HG02798 (cell line): Measurements from ENCODE around the gene ANKRD33.
A peak's percentile ranks its signal among the peaks of the same experiment; 100 is the strongest.

Source experiments
- ATAC-seq: cut with Tn5 transposase; IDR thresholded peaks from one replicate; pipeline ENCODE4 v1.9.1; 2021; ENCODE audit warnings: mild to moderate bottlenecking; ENCODE audit not compliant: unreplicated experiment, poor library complexity

Gene ANKRD33

GRCh38 chr12:51914034-51914923, 26.4 kb downstream of the ANKRD33 start:
- no peak for ATAC-seq

- ATAC-seq: no peak
Observed at GRCh38 chr12:51915003-51915625, 27.2 kb downstream of the ANKRD33 start.

DNA sequence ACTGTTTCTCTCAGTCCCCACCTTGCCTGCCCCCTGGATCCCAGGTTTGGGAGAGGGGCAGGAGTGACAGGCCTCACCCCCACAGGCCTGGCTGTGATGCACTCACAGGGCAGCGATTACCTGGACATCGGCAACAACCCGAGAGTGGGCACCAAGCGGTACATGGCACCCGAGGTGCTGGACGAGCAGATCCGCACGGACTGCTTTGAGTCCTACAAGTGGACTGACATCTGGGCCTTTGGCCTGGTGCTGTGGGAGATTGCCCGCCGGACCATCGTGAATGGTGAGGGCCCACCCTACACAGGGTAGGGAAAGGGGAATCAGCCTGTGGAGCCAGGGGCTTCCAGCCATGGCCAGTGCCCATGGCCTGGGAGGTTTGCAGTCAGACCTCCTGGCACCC, 28.0 kb downstream of the ANKRD33 start:
- no peak for ATAC-seq

DNA sequence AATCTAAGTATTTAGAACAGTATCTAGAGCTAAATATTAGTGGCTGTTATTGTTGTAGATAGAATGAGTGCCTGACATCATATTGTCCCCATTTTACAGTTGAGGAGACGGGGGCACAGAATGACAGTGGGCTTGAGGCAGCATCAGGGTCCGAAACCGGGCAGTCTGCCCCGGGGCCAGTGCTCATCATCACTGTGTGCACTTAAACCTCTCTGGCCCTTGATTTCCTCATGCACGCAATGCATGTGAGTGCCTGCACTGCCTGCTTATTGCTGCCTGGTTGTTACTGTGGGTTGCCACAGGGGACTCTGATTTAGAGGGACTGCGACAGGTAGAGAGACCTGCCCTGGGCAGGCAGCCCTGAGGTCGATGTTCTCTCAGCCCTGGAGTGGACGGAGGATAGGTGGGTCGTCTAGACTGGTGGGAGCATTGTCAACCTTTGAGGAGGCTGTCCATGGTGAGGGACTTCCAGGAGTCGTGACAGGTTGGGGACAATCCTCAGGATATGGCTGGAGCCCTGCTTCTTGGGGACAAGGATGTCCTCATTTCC, 29.2 kb downstream of the ANKRD33 start:
- ATAC-seq: no peak

GRCh38 chr12:51917746-51918453, 30.0 kb downstream of the ANKRD33 start:
- no peak for ATAC-seq

GRCh38 chr12:51920046-51920445, 32.1 kb downstream of the ANKRD33 start:
- ATAC-seq: no peak

DNA sequence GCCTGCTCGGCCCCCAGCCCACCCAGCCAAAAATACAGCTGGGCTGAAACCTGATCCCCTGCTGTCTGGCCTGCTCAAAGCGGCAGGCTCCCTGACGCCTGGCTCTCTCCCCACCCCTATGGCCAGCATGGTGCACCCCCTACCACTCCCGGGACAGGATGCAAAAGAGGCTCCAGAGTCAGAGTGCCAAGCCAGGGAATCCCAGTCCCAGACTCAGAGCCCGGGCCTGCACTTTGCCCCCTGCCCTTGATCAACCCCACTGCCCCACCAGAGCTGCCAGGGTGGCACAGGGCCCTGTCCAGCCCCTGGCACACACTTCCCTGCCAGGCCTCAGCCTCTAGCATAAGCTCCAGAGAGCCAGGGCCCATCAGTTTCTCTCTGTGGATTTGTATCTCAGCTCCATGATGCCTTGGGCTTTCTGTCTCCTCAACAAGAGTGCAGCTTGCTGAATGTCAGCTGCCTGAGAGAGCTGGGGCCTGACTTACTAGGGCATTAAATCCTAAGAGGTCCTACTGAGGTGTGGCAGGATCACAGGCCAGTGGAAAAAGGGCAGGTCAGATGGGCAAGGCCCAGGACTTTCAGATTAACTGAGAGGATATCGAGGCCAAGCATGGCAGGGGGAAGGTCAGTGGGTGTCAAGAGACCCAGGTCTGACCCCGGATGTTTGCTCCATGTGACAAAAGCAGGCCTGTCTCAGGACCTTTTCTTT, 33.3 kb downstream of the ANKRD33 start:
- no peak for ATAC-seq

DNA sequence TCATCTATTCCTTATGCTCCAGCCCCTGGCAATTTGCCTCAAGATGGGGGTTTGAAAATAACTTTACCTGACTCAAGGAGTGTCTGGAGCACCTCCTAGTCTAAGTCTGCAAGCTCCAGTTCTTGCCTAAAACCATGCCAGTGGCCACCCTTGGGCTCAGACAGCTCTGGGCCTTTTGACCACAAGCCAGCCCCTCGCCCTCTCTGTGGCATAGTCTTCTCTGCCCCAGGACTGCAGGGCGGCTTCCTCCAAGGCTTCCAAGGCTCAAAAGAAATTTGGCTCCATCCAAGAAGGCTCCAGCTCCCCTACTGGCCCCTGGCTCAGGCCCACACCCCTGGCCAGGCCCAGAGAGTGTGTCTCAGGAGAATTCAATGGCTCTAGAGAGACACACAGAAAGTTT, 34.2 kb downstream of the ANKRD33 start:
- ATAC-seq: no peak

- ATAC-seq: no peak
Observed at GRCh38 chr12:51922762-51923505, 35.0 kb downstream of the ANKRD33 start.

GRCh38 chr12:51923506-51924365, 35.8 kb downstream of the ANKRD33 start:
- no peak for ATAC-seq

- peak; percentile 53 for ATAC-seq
Observed at GRCh38 chr12:51924551-51925319, 36.8 kb downstream of the ANKRD33 start.

- ATAC-seq: peak; percentile 10
Observed at GRCh38 chr12:51925346-51926063, 37.6 kb downstream of the ANKRD33 start.

DNA sequence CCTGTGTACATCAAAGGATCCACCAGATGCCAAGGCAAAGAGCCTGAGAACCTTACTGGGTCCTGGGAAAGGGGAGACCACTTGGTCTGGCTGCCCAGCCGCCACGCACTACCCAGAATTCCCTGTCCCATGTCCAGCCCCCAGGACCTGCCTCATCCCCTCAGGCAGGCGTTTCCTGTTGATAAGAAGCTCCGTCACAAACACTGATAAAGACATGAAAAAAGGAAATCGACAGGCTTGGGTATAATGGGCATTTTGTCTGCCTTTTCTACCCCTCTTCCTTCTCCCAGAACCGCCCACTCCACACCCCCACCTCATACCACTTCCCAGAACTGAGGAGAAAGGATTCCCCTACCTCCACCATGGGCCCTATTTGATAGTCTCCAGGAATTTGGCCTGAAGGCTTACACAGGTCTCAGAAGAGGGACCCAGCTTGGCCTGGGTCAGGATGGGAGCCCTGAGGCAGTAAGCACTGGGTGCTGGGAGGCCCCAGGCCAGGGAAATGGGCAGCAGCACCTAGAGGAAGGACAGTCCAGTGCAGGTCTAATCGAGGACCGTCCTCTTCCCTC, 38.2 kb downstream of the ANKRD33 start:
- no peak for ATAC-seq

GRCh38 chr12:51926718-51927117, 38.8 kb downstream of the ANKRD33 start:
- no peak for ATAC-seq

DNA sequence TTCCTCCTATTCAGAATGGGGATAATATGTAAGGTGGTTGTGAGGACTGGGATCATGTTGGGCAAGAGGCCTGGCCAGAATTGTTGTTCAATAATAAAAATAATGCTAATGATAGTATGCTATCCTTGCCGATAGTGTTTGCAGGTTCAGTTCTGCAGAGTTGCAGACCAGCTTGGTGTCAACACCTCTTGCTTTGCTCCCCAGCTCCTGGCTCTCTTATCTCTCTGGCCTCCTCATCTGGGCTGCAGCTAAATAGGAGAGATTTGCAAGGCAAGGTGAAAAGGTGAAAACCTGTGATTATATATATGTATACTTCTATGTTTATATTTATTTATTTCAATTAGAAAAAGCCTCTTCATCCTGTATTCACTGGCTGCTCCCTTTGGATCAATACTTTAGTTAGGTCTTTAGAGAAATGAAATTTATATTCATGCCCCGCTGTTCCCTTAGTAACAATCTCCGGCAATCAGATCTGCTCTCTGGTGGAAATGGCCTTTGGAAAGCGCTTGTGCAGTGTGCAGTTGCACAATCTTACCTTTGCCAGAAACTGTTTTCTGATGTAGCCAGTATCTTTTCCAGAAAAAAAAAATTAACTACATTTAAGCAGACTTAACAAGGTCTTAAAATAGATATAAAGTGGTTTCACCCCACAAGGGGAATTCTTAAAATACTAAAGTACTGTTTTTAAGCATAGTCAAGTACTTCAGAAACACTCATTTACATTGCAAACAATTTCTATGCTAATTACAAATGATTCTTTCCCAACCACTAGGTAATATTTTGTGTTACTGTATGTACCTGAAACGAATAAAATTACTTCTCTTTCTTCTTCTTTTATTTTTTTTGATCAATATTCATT, 44.5 kb downstream of the ANKRD33 start:
- no peak for ATAC-seq

DNA sequence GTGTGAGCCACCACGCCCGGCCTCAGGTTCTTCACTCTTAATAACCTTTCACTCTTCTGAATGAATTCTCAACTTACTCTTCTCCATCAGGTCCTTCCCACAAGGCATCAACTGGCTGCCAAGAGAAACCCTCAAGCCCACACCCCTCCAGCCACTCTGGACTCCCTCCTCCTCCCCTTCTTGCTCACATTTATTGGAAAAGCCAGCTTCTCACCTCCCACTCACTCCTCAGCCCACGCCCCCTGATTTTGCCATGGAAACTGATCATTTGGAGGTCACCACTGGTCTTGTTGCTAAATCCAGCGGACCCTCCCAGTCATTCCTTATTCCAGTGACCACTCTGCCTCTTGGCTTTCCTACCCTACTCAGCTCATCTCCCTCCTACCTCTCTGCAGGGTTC, 46.2 kb downstream of the ANKRD33 start:
- ATAC-seq: no peak
